WTC11 (cell line): ENCODE measurements around the gene CYSRT1. TPM values are rescaled to one million over a fixed set of nuclear protein-coding genes. Genes with fewer than 3 reads are reported as not detected.

ENCODE experiments used
- ATAC-seq: fragments of 200-7000 bp; cut with Tn5 transposase; 2 replicates; pipeline ENCODE4 v1.10.0; 2021; ENCODE audit warnings: mild to moderate bottlenecking, moderate library complexity
- CTCF ChIA-PET: fragments of 300-600 bp; sonication (Branson Sonifier 250); formaldehyde crosslinking; loops from one replicate; lab custom pipeline; 2021; ENCODE audit warnings: antibody characterized with exemption; lab: Charles Lee
- POLR2A ChIA-PET: fragments of 350-600 bp; sonication (Branson Sonifier 250); formaldehyde crosslinking; loops from one replicate; lab custom pipeline; 2021; ENCODE audit warnings: antibody characterized with exemption; lab: Charles Lee
- DNase-seq: peaks from one replicate; pipeline ENCODE4 v3.0.0; 2021; ENCODE audit warnings: low spot score
- H3K27ac Mint-ChIP-seq: 2 replicates; pipeline ENCODE4 v1.8.0; 2021; ENCODE audit warnings: mixed read lengths
- H3K27me3 Mint-ChIP-seq: 2 replicates; pipeline ENCODE4 v1.8.0; 2021; ENCODE audit warnings: low read depth, mild to moderate bottlenecking, moderate library complexity, mixed read lengths
- H3K36me3 Mint-ChIP-seq: 2 replicates; pipeline ENCODE4 v1.8.0; 2021; ENCODE audit warnings: mixed read lengths
- H3K4me1 Mint-ChIP-seq: 2 replicates; pipeline ENCODE4 v1.8.0; 2022; ENCODE audit warnings: mixed read lengths
- H3K4me3 Mint-ChIP-seq: 2 replicates; pipeline ENCODE4 v1.8.0; 2021; ENCODE audit warnings: mild to moderate bottlenecking, moderate library complexity, mixed read lengths
- H3K9me3 Mint-ChIP-seq: 2 replicates; pipeline ENCODE4 v1.8.0; 2021; ENCODE audit warnings: mixed read lengths
- ATF1 ChIP-seq: sonication (generic); formaldehyde crosslinking; IDR thresholded peaks from 2 replicates; pipeline ENCODE4 v1.8.1; 2023; ENCODE audit warnings: mild to moderate bottlenecking, moderate library complexity, missing genetic modification reagents
- ATF2 ChIP-seq: sonication (generic); formaldehyde crosslinking; IDR thresholded peaks from 2 replicates; pipeline ENCODE4 v1.8.1; 2022; ENCODE audit warnings: low read depth, missing genetic modification reagents, borderline replicate concordance
- E2F4 ChIP-seq: sonication (generic); formaldehyde crosslinking; IDR thresholded peaks from 2 replicates; pipeline ENCODE4 v1.8.1; 2022; ENCODE audit warnings: low read depth, mild to moderate bottlenecking, moderate library complexity, missing genetic modification reagents, borderline replicate concordance
- GTF2I ChIP-seq: fragments of 250-450 bp; sonication (Bioruptor Pico); conservative IDR thresholded peaks from 2 replicates; pipeline ENCODE4 v1.4.0; 2021; ENCODE audit warnings: mild to moderate bottlenecking
- HMGXB4 ChIP-seq: sonication (generic); formaldehyde crosslinking; IDR thresholded peaks from 2 replicates; pipeline ENCODE4 v1.8.1; 2023; ENCODE audit warnings: mild to moderate bottlenecking, moderate library complexity, missing genetic modification reagents
- JAZF1 ChIP-seq: fragments of 250-450 bp; sonication (Bioruptor Pico); IDR thresholded peaks from 2 replicates; pipeline ENCODE4 v1.9.0; 2021; ENCODE audit warnings: moderate library complexity, mild to moderate bottlenecking, inconsistent platforms
- NFE2L1 ChIP-seq: sonication (generic); formaldehyde crosslinking; IDR thresholded peaks from 2 replicates; pipeline ENCODE4 v1.8.1; 2023; ENCODE audit warnings: missing genetic modification reagents
- PRDM15 ChIP-seq: sonication (generic); formaldehyde crosslinking; IDR thresholded peaks from 2 replicates; pipeline ENCODE4 v1.8.0; 2022; ENCODE audit warnings: missing genetic modification reagents
- STAT6 ChIP-seq: sonication (generic); formaldehyde crosslinking; conservative IDR thresholded peaks from 2 replicates; pipeline ENCODE4 v1.8.1; 2023; ENCODE audit warnings: mild to moderate bottlenecking, low read depth, missing genetic modification reagents, moderate library complexity
- TEAD1 ChIP-seq: sonication (generic); formaldehyde crosslinking; IDR thresholded peaks from 2 replicates; pipeline ENCODE4 v1.8.0; 2022; ENCODE audit warnings: mild to moderate bottlenecking, missing genetic modification reagents
- USF1 ChIP-seq: sonication (generic); formaldehyde crosslinking; IDR thresholded peaks from 2 replicates; pipeline ENCODE4 v1.8.0; 2022; ENCODE audit warnings: mild to moderate bottlenecking, missing genetic modification reagents
- ZBTB43 ChIP-seq: sonication (generic); formaldehyde crosslinking; IDR thresholded peaks from 2 replicates; pipeline ENCODE4 v1.8.1; 2023; ENCODE audit warnings: mild to moderate bottlenecking, missing genetic modification reagents
- ZMAT4 ChIP-seq: fragments of 250-450 bp; sonication (Bioruptor Pico); IDR thresholded peaks from 2 replicates; pipeline ENCODE4 v1.9.0; 2021; ENCODE audit warnings: mild to moderate bottlenecking
- ZNF121 ChIP-seq: sonication (generic); formaldehyde crosslinking; IDR thresholded peaks from 2 replicates; pipeline ENCODE4 v1.8.0; 2023; ENCODE audit warnings: missing genetic modification reagents
- ZNF425 ChIP-seq: fragments of 250-450 bp; sonication (Bioruptor Pico); conservative IDR thresholded peaks from 2 replicates; pipeline ENCODE4 v1.9.0; 2021; ENCODE audit warnings: mild to moderate bottlenecking
- total RNA-seq: library from RNA; stranded (reverse); gene quantifications from 3 replicates; pipeline ENCODE4 v1.2.3, GENCODE V29; 2021

The CYSRT1 gene
- total RNA-seq, 1 experiment from 2014 or later: 3.5 TPM

GRCh38 chr9:137265496-137266161 lies 40.7 kb downstream of the CYSRT1 start:
- ChIA-PET CTCF (interaction anchor here (0.9 kb wide), 1 partner anchor 76 kb away, joined by 4 read pairs; no protein-coding TSS in a partner anchor), POLR2A (interaction anchor here (0.8 to 1.1 kb wide), 2 partner anchors 25 to 31 kb away, joined by 3 read pairs; partner anchors contain the start of gene TUBB4B)
- no peak for DNase-seq
- Mint-ChIP-seq H3K27ac (no peak overlapping the region), H3K4me3 (no peak overlapping the region), H3K36me3 (peaks cover 18% of the 10 kb centered on the region), H3K27me3 (no peaks in the 10 kb centered on the region), H3K4me1 (peaks cover 3% of the 10 kb centered on the region; the same call in 1 of the 2 replicates), H3K9me3 (no peaks in the 10 kb centered on the region)
- ATAC-seq: no peak
- TF ChIP-seq USF1 (CRISPR knock-in tag) (no peak), ZNF425 (CRISPR knock-in tag) (no peak), PRDM15 (CRISPR knock-in tag) (no peak), E2F4 (CRISPR knock-in tag) (no peak), HMGXB4 (CRISPR knock-in tag) (no peak), ZBTB43 (no peak), ZMAT4 (CRISPR knock-in tag) (no peak), NFE2L1 (CRISPR knock-in tag) (no peak), TEAD1 (no peak), GTF2I (CRISPR knock-in tag) (no peak), JAZF1 (CRISPR knock-in tag) (no peak), ATF1 (CRISPR knock-in tag) (no peak), ZNF121 (CRISPR knock-in tag) (no peak), STAT6 (CRISPR knock-in tag) (no peak), ATF2 (CRISPR knock-in tag) (no peak)
